Suprapubic skin (tissue), 4 donors: Measurements from ENCODE around the gene PLEKHG7. TPM values are rescaled to one million over a fixed set of nuclear protein-coding genes. Genes with fewer than 3 reads are reported as not detected.

Source experiments
- DNase-seq, 2 donors: peaks; one replicate each; pipeline ENCODE4 v3.0.0-alpha.2; 2019; ENCODE audit warnings: low spot score in 2 of 2
- H3K27ac ChIP-seq: fragments of 200-600 bp; sonication (generic); one replicate; pipeline ENCODE4 v1.5.1; 2019
- H3K27me3 ChIP-seq: fragments of 200-600 bp; sonication (generic); one replicate; pipeline ENCODE4 v1.5.1; 2019
- H3K36me3 ChIP-seq: fragments of 200-600 bp; sonication (generic); one replicate; pipeline ENCODE4 v1.5.1; 2019
- H3K4me1 ChIP-seq: fragments of 200-600 bp; sonication (generic); one replicate; pipeline ENCODE4 v1.5.1; 2019
- H3K4me3 ChIP-seq: fragments of 200-600 bp; sonication (generic); one replicate; pipeline ENCODE4 v1.5.1; 2019; ENCODE audit warnings: mild to moderate bottlenecking
- H3K9me3 ChIP-seq: fragments of 200-600 bp; sonication (generic); one replicate; pipeline ENCODE4 v1.5.1; 2019
- CTCF ChIP-seq, 2 donors: fragments of 200-600 bp in 1 of 2; fragments of 450-650 bp in 1 of 2; sonication (generic) in 1 of 2; IDR thresholded peaks; one replicate each; pipeline ENCODE4 v1.5.1; 2016 to 2019; ENCODE audit warnings: antibody characterized with exemption in 2 of 2, mild to moderate bottlenecking in 1 of 2, moderate library complexity in 1 of 2
- EP300 ChIP-seq: sonication (generic); formaldehyde crosslinking; IDR thresholded peaks from one replicate; pipeline ENCODE4 v1.6.1; 2017; ENCODE audit warnings: antibody characterized with exemption
- POLR2A ChIP-seq, 2 donors: fragments of 450-650 bp; IDR thresholded peaks; one replicate each; pipeline ENCODE4 v1.6.1; 2017; ENCODE audit warnings: antibody characterized with exemption in 2 of 2, mild to moderate bottlenecking in 2 of 2, moderate library complexity in 2 of 2
- POLR2AphosphoS5 ChIP-seq, 3 donors: sonication (generic); formaldehyde crosslinking; IDR thresholded peaks; one replicate each; pipeline ENCODE4 v1.6.1; 2017; ENCODE audit warnings: antibody characterized with exemption in 3 of 3
- WGBS: methylation state at CpG from one replicate; pipeline ENCODE4 v1.1.5; 2018; 5-methylcytosine and 5-hydroxymethylcytosine counted together
- total RNA-seq, 4 donors: library from RNA; depleted of rRNA; stranded (reverse); fragments of >200 nt; gene quantifications; one replicate each; pipeline ENCODE4 v1.1.0, GENCODE V29; 2016

The PLEKHG7 gene
- total RNA-seq, 4 donors from 2014 or later = not detected

- Histone ChIP-seq H3K36me3 (no peaks in the 10 kb centered on the region), H3K27me3 (no peaks in the 10 kb centered on the region), H3K4me1 (no peaks in the 10 kb centered on the region), H3K4me3 (no peak overlapping the region), H3K9me3 (no peaks in the 10 kb centered on the region), H3K27ac (no peak overlapping the region)
- WGBS = 80% methylated on average over 10 of the region's 10 CpGs
- no peak for TF ChIP-seq CTCF (IDR thresholded peaks at IDR 0.05)
- DNase-seq = no peak
These were observed 51.4 kb downstream of the PLEKHG7 start for GRCh38 chr12:92753976-92754885.

GRCh38 chr12:92756898-92757596 lies 54.3 kb downstream of the PLEKHG7 start:
- no peaks in the 10 kb centered on the region for H3K4me1 ChIP-seq
- H3K36me3 ChIP-seq = no peaks in the 10 kb centered on the region
- no peaks in the 10 kb centered on the region for H3K9me3 ChIP-seq
- no peak for TF ChIP-seq CTCF (IDR thresholded peaks at IDR 0.05)
- TF ChIP-seq EP300 = no peak
- no peak for TF ChIP-seq POLR2A (IDR thresholded peaks at IDR 0.05)
- no peak for TF ChIP-seq POLR2AphosphoS5 (IDR thresholded peaks at IDR 0.05)
- no peaks in the 10 kb centered on the region for H3K27me3 ChIP-seq
- no peak overlapping the region for H3K4me3 ChIP-seq
- no peak overlapping the region for H3K27ac ChIP-seq
- no peak for DNase-seq
- WGBS = 73% methylated on average over 3 of the region's 3 CpGs

GRCh38 chr12:92757597-92758121 lies 54.9 kb downstream of the PLEKHG7 start:
- 85% methylated on average over 5 of the region's 5 CpGs for WGBS

GRCh38 chr12:92759634-92760268 lies 57.0 kb downstream of the PLEKHG7 start:
- TF ChIP-seq POLR2A (IDR thresholded peaks at IDR 0.05) (no peak), CTCF (IDR thresholded peaks at IDR 0.05) (no peak)
- H3K27me3 ChIP-seq = no peaks in the 10 kb centered on the region
- no peaks in the 10 kb centered on the region for H3K9me3 ChIP-seq
- no peak for DNase-seq
- no peak overlapping the region for H3K4me3 ChIP-seq
- no peak overlapping the region for H3K27ac ChIP-seq
- no peaks in the 10 kb centered on the region for H3K4me1 ChIP-seq
- WGBS = 80% methylated on average over 3 of the region's 3 CpGs
- H3K36me3 ChIP-seq = no peaks in the 10 kb centered on the region

More at GRCh38 chr12:92757597-92758121, 54.9 kb downstream of the PLEKHG7 start:
- H3K27me3 ChIP-seq = no peaks in the 10 kb centered on the region
- H3K27ac ChIP-seq = no peak overlapping the region
- TF ChIP-seq EP300 (no peak), POLR2AphosphoS5 (IDR thresholded peaks at IDR 0.05) (no peak), POLR2A (IDR thresholded peaks at IDR 0.05) (no peak), CTCF (IDR thresholded peaks at IDR 0.05) (no peak)
- no peaks in the 10 kb centered on the region for H3K36me3 ChIP-seq
- no peaks in the 10 kb centered on the region for H3K4me1 ChIP-seq
- H3K4me3 ChIP-seq = no peak overlapping the region
- no peak for DNase-seq
- H3K9me3 ChIP-seq = no peaks in the 10 kb centered on the region

- DNase-seq = no peak
These were observed 60.0 kb downstream of the PLEKHG7 start for GRCh38 chr12:92762773-92763172.

More at GRCh38 chr12:92762773-92763172, 60.0 kb downstream of the PLEKHG7 start:
- H3K9me3 ChIP-seq = no peaks in the 10 kb centered on the region
- no peaks in the 10 kb centered on the region for H3K4me1 ChIP-seq
- no peak overlapping the region for H3K4me3 ChIP-seq
- no peaks in the 10 kb centered on the region for H3K27me3 ChIP-seq
- TF ChIP-seq EP300 (no peak), POLR2A (IDR thresholded peaks at IDR 0.05) (no peak)
- no peaks in the 10 kb centered on the region for H3K36me3 ChIP-seq
- H3K27ac ChIP-seq = no peak overlapping the region
- WGBS = 92% methylated on average over 5 of the region's 5 CpGs
